Measurements from ENCODE around the gene LINGO3. TPM values are rescaled to one million over a fixed set of nuclear protein-coding genes. Genes with fewer than 3 reads are reported as not detected.
"Not testable (repeated sequence)": the region's sequence is repeated elsewhere in the genome, so short reads cannot be mapped to it uniquely, and the experiment has no call there.

Gene LINGO3
- polyA plus RNA-seq, 3 donors, result 0.11 TPM; not detected in 2

DNA sequence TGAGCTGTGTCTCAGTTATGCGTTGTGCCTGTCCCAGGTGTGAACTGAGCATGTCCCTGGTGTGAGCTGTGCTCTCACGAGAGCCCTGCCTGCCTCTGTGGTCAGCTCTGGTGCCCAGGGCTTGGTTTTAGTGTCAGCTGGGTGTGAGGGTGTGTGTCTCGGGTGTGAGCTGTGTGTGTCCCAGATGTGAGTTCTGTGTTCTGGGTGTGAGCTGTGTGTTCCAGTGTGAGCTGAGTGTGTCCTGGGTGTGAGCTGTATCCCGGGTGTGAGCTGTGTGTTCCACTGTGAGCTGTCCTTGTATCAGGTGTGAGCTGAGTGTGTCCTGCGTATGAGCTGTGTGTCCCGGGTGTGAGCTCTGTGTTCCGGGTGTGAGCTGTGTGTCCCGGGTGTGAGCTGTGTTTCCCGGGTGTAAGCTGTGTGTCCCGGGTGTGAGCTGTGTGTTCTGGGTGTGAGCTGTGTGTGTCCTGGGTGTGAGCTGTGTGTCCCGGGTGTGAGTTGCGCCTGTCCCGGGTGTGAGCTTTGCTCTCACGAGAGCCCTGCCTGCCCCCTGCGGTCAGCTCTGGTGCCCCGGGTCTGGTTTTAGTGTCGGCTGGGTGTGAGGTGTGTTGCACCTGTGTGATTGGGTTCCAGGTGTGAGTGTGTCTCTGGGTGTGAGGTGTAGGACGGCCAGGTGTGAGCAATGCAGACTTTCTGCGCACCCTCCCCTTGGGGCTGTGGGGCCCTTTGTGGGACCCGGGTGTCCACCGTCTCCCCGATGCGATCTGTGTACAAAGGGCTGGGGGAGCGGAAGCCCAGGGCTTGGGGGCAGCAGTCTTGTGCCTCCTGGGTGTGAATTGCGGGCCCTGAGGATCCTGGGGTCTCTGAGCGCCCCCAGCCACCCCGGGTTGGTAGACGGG is 18.9 kb downstream of the LINGO3 start:
- no peak for DNase-seq (ENCODE audit: extremely low read depth in 1 of 11, low read depth in 9 of 11, low spot score in 4 of 11)

DNA sequence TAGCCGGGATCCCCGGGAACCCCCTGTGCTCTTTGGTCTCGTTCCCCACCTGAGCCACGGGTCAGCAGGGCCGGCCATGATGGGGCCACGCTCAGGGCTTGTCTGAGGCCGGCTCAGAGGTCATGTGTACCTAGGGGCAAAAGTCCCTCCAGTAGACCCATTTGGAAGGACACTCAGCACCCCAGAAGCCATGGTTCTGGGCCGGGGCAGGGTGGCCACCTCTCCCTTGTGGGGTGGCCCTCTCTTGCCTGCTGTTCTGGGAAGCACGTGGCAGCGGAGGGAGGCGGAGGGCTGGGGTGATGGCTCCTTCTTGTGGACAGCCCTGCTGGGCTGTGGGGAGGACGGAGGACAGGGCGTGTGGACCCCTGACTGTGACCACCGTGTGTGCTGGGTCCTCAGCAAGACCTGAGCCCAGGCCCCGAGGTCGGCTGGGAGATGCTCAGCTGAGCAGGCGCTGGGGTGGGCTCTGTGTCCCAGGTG is 19.6 kb downstream of the LINGO3 start:
- DNase-seq (ENCODE audit: extremely low read depth in 1 of 11, low read depth in 9 of 11, low spot score in 4 of 11), result no peak

DNA sequence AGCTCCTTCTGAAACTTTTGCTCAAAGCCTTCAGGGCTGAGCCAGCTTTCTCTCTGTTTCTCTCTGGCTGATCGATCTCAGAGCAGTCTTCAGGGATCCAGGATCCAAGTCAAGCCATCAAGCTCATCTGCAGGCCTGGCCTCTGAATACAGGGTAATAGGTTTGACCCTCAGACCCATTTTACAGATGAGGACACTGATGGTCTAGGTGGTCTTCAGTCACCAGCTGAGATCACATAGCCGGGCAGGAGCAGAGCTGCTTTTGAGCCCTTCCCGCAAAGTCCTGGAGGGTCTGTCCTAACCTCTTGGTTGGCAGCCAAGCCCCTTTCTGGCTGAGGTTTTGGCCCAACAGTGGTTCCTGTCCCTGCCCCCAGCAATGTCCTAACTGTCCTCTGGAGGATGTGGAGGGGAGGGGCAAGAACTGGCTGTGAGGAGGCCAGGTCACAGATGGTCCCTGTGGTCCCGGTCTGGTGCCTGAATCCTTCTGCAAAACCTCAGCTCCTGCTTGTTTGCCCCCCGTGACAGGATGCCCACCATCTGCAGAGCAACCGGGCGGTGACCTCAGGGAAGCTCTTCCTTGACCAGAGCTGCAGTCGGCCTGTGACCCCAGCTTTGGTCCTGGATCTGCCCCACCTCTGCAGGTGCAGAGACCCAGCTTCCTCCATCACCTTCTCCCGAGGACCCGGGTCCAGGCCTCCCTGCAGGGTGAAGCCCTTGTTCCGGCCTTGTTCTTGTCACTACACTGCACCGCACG is 20.2 kb downstream of the LINGO3 start:
- no peak for DNase-seq (ENCODE audit: extremely low read depth in 1 of 11, low read depth in 9 of 11, low spot score in 4 of 11)

DNA sequence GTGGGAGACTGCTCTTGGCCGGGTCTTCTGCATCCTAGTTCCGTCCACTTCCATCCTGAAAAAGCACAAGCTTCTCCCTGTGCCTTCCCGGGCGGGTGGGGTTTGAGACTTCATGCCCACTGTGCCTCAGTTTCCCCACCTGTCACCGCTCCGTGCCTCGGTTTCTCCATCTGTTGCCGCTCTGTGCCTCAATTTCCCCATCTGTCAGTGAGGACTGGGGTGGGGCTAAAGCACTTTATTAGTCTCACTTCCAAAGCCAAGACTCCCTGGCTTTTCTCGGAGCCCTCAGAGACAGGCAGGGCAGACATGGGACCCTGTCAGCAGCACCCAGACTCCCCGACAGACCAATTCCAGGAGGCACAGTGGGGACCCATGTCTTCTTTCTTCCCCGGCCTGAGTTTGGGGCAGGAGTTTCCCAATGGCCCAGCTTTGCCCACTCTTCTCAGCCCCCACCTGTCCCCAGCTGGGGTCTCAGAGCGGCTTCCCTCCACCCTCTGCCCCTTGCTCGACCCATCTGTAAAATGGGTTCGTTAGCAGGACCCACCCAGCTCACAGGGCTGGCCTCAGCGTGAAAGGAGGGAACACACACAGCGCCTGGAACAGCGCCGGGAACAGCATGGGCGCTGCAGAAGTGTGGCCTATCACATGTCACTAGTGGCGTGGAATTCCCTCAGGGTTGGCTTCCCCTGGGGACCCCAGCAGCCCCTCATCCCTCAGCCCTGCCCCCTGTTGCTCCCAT is 21.4 kb downstream of the LINGO3 start:
- DNase-seq (ENCODE audit: extremely low read depth in 1 of 11, low read depth in 9 of 11, low spot score in 4 of 11), result no peak

DNA sequence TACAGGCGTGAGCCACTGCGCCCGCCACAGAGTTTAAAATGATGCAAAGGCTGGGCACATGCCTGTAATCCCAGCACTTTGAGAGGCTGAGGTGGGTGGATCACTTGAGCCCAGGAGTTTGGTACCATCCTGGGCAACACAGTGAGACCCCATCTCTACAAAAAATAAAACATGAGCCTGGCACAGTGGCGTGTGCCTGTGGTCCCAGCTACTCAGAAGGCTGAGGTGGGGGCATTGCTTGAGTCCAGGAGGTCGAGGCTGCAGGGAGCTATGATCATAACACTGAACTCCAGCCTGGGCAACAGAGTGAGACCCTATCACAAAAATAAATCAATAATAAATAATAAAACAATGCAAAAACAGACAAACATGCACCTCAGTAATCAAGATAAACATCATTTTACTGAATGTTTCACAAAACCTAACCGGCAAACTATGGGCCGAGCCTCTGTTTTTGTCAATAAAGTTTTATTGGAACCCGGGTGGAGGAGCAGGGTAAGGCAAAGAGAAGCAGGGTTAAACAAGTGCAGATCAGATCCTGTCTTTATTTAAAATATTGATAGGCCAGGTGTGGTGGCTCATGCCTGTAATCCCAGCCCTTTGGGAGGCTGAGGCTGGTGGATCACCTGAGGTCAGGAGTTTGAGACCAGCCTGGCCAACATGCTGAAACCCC is 24.0 kb downstream of the LINGO3 start:
- no peak for DNase-seq (ENCODE audit: extremely low read depth in 1 of 11, low read depth in 9 of 11, low spot score in 4 of 11)

DNA sequence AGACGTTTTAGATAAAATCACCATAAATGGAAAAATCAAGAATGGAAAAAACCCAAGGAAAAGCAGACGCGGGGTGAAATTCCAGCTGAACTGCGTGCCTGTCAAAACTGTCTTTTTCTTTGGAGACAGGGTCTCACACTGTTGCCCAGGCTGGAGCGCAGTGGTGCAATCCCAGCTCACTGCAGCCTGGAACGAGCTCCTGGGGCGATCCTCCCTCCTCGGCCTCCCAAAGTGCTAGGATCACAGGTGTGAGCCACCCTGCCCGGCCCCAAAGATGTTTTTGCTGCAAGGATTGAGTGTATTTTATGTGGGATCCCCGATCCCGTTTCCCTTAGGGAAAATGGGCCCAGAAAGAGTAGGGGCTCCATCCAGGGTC is 25.1 kb downstream of the LINGO3 start:
- no peak for DNase-seq (ENCODE audit: extremely low read depth in 1 of 11, low read depth in 9 of 11, low spot score in 4 of 11)

DNA sequence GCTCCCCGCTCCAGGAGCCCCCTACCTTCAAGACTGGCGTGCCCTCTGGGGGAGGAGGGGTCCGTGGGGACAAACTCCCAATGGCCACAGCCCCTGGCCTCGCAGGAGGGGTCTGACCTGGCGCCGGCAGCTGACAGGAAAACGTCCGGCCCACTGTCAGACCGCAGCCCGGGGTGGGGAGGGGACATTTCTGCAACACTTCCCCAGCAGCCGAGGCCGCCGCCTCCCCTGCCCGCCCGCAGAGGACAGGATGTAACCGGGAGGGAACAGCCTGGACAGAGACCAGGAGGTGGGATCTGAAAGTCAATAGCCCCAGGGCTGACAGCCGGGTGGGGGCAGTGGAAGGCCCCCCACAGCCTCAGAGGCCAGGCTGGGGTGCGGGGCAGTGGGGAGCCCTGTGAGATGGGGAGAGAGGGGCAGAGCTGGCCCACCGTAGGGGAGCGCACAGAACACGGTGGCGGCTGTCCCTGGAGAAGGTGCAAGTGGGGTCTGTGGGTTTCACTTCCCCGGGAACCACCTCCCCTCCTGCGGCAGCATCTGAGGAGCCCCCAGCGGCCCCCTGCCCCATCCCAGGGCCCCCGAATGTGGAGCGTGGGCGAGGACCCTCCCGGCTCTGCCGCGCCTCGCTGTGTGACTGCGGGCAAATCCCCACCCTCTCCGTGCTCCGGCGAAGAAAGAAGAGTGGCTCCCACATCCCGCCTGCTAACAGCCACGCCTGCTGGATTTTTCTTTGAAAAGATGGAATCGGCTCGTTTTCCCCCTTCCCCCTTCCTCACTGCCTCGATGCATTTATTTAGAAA is 25.7 kb downstream of the LINGO3 start, which contains the start of gene PEAK3:
TSS of gene PEAK3 (minus strand) at position 114 of the 800 bp plus-strand sequence. CDS start 1,244 bp downstream, outside the sequence.
- DNase-seq (ENCODE audit: extremely low read depth in 1 of 11, low read depth in 9 of 11, low spot score in 4 of 11), result peak in 1 of 11 donors; percentile 61

DNA sequence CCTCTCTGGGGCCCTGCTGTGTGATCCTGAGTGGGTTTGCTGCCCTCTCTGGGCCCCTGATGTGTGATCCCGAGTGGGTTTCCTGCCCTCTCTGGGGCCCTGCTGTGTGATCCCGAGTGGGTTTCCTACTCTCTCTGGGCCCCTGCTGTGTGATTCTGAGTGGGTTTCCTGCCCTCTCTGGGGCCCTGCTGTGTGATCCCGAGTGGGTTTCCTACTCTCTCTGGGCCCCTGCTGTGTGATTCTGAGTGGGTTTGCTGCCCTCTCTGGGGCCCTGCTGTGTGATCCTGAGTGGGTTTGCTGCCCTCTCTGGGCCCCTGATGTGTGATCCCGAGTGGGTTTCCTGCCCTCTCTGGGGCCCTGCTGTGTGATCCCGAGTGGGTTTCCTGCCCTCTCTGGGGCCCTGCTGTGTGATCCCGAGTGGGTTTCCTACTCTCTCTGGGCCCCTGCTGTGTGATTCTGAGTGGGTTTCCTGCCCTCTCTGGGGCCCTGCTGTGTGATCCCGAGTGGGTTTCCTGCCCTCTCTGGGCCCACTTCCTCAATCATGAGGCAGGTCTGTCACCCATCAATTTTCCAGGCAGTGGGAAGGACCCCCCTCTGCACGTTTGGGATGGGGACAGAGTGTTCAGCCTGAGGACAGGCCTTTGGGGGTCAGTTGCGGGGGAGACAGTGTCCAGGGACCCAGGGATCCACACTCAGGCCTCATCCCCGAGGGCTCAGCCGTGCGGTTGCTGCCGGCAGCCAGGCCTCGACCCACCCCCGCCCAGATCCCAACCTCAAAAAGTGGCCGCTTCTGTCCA is 26.5 kb downstream of the LINGO3 start:
- DNase-seq (ENCODE audit: extremely low read depth in 1 of 11, low read depth in 9 of 11, low spot score in 4 of 11), result not testable (repeated sequence)

DNA sequence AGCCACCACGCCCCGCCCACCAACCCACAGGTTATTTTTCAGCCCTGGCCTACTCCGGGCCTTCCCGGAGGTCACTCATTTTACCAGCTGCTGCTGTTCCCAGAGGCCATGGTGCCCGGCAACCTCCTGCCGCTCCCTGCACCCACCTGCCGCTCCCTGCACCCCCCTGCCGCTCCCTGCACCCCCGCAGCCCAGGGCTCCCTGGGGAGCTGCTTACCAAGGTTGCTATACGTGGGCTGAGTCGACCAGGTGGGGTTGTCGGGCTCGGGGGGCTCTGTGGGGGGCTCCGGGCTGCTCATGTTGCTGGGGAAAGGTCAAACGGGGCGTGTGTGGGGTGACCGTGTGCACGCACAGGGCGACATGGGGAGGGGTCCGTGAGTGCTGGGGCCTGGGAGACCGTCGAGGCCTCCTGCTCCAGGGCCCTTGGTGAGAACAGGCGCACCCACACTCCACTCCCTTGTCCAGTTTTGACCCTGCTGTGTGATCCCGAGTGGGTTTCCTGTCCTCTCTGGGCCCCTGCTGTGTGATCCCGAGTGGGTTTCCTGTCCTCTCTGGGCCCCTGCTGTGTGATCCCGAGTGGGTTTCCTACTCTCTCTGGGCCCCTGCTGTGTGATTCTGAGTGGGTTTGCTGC is 27.2 kb downstream of the LINGO3 start:
- DNase-seq (ENCODE audit: extremely low read depth in 1 of 11, low read depth in 9 of 11, low spot score in 4 of 11), result no peak

DNA sequence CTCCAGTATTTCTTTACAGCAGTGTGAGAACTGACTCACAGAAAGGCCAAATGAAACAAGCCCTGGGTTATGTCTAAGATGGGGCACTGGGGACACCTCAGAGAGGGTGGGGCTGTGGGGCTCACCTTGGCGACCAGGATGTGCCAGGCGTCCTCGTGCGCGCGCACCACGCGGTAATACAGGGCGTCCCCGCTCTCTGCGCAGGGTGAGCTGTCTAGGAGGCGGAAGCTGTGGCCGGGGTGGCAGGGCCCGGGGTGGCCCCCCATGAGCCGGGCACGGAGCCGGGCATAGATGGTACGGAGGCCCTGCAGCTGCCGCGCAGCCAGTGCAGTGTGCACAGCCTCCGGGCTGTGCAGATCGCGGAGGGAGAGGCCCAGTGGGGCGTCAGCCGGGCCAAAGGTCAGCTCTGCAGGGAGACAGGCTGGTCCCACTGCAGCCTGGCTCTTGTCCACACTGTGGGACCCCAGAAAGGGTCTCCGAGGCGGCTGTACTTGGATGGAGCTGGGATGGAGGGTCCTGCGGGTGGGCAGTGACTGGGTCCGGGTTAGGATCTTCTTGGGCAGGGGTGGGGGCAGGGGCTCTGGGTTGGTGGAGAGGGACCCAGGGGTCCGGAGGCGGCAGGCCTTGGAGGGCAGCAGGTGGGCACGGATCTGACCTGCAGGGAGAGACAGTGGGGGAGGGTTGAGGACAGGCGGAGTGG is 29.3 kb downstream of the LINGO3 start:
- no peak for DNase-seq (ENCODE audit: extremely low read depth in 1 of 11, low read depth in 9 of 11, low spot score in 4 of 11)

DNA sequence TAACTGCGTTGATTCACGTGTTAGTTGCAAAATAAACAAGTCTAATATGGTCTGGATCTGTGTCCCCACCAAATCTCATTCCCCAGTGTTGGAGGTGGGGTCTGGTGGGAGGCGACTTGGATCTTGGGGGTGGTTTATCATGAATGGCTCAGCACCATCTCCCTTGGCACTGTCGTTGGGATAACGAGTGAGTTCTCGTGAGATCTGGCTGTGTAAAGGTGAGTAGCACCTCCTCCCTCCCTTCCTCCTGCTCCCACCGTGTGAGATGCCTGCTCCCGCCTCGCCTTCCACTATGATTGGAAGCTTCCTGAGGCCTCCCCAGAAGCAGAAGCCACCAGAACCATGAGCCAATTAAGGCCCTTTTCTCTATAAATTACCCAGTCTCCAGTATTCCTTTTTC is 30.8 kb downstream of the LINGO3 start:
- DNase-seq (ENCODE audit: extremely low read depth in 1 of 11, low read depth in 9 of 11, low spot score in 4 of 11), result no peak

DNA sequence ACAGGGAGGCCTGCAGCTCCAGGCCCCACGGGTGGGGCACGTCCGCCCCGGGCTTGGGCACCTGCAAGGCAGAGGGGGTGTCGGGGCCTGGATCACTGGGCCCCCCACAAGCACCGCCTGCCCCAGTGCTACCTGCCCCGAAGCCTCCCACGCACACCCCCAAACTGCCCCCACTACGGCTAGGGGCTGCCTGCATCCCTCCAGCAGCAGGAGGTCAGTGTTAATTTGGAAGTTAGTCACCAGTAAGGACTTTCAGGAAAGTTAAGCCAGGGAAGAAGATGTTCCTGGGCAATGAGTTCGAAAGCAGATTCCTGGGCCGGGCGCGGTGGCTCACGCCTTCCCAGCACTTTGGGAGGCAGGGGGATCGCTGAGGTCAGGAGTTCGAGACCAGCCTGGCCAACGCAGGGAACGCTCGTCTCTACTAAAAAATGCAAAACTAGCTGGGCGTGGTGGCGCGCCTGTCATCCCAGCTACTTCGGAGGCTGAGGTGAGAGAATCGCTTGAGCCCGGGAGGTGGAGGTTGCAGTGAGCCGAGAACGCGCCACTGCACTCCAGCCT is 31.4 kb downstream of the LINGO3 start:
- DNase-seq (ENCODE audit: extremely low read depth in 1 of 11, low read depth in 9 of 11, low spot score in 4 of 11), result no peak

DNA sequence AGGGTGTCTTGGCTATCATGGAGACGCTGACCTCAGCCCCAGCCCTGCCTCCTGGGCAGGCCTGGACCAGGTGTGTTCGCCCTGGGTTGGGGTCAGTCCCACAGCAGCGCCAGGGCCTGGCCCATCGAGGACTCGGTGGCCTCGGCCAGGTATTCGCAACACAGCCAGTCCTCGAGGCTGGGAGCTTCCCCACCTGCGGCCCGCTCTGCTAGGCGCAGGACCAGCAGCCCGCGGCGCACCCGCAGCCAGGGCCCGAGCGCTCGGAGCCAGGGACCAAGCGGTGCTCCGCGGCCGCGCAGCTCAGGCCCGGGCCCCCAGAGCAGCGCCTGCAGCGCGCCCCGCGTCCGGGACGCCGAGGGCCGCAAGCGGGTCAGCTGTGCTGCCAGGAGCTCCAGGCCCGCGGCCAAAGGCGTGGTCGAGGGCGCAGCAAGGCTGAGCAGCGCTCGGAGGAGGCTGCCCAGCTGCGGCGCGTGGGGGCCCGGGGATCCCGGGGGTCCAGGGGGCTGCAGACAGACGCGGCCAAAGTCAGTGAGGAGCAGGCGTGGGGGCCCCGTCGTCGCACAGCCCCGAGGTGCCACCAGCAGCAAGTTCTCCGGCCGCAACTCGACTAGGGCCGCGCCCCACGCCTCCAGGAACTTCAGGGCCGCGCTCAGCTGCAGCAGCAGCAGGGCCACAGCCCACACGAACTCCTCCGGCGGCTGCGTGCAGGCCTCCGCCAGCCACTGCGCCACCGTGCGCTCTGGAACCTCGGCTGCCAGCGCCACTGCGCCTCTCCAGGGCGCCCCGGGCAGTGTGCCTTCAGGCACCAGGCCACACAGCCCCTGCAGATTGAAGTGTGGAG is 32.1 kb downstream of the LINGO3 start:
- no peak for DNase-seq (ENCODE audit: extremely low read depth in 1 of 11, low read depth in 9 of 11, low spot score in 4 of 11)

DNA sequence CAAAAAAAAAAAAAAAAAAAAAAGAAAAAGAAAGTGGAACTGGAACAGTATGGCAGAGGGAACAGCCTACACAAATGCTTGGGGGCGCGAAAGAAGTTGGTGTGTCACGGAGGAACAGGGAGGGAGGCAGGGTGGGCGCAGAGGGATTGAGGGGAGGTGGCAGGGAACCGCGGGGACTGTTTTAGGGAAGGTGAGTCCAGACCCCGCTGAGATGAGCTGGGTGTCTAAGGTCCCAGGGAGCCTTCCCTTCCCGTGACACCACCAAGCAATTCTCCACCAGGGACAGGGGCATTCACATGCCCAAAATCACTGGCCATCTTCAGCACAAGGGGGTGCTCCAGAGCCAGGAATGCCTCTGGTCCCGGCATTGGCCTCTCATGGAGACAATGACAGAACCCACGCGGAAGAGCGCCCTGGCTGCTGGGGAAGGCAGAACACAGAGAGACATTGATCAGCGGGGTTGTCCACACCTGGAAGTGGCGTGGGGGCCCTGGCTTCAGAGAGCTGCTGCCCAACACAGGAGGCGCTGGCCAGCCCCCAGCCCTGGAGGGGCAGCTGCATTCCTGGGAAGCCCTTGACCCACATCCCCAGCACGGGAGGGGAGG is 32.9 kb downstream of the LINGO3 start:
- DNase-seq (ENCODE audit: extremely low read depth in 1 of 11, low read depth in 9 of 11, low spot score in 4 of 11), result no peak

DNA sequence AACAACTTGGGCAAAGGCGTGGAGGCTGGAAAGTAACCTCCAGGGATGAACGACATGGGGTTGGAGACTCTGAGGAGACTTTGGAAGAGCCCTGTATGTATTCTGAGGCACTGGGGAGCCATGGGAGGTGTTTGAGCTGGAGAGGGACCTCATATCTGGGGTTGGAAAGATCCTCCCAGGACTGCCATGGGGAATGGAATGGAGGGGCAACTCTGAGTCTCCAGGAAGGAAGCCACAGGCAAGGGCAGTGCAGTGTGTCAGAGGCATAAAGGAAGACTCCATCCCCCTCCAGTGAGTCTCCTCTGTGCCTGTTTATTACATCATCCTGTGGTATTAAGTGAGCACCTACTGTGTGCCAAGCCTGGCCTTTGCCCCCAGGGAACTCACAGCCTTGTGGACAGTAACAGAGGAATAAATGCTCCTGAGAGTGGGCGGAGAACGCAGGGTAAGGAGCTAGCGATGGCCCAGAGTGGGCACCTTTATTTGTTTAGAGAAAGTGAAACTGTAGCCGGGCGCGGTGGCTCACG is 33.7 kb downstream of the LINGO3 start:
- DNase-seq (ENCODE audit: extremely low read depth in 1 of 11, low read depth in 9 of 11, low spot score in 4 of 11), result no peak

Data from renal cortex interstitium (tissue), 11 donors.